HG03469 (cell line): ENCODE results near the gene SBK3.
"Not testable (repeated sequence)": the region's sequence is repeated elsewhere in the genome, so short reads cannot be mapped to it uniquely, and the experiment has no call there.

Experiments
- ATAC-seq: cut with Tn5 transposase; IDR thresholded peaks from one replicate; pipeline ENCODE4 v1.9.1; 2021; ENCODE audit warnings: mild to moderate bottlenecking, moderate library complexity, moderate number of reproducible peaks; ENCODE audit not compliant: unreplicated experiment

The SBK3 gene, protein sequence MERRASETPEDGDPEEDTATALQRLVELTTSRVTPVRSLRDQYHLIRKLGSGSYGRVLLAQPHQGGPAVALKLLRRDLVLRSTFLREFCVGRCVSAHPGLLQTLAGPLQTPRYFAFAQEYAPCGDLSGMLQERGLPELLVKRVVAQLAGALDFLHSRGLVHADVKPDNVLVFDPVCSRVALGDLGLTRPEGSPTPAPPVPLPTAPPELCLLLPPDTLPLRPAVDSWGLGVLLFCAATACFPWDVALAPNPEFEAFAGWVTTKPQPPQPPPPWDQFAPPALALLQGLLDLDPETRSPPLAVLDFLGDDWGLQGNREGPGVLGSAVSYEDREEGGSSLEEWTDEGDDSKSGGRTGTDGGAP

GRCh38 chr19:55545443-55545842 is at the start of gene SBK3:
Gene SBK3 (minus strand): TSS chr19:55545543. CDS start chr19:55545543, 0 bp downstream.
- ATAC-seq, result no peak

DNA sequence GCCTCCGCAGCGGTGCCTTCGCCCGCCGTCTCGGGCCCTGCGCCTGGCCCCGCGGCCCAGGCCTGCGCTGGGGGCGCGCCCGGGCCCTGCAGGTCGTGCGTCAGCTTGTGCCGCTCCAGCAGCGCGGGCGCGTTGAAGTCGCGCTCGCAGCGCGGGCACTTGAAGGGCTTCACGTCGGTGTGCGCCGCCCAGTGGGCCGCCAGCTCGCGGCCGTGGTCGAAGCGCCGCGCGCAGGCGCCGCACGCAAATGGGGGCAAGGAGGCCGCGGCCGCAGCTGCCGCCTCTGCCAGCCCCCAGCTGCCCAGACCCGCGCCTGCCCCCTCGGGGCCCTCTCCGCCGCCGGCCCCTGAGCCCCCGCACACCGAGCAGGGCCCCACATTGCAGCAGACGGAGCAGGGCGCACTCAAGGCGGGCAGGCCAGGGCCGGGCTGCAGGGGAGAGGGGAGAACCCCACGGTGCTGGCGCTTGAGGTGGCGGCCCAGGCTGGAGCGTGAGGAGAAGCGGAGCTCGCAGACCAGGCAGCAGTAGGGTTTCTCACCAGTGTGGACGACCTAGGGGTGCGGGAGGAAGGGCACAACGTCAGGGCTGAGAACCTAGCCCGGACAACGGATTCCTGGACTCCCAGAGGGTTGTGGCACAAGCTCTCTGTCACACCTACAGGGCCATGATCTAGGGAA is 47.9 kb upstream of the SBK3 start:
- ATAC-seq, result no peak

GRCh38 chr19:55592391-55593090 is 47.2 kb upstream of the SBK3 start:
- ATAC-seq, result no peak

DNA sequence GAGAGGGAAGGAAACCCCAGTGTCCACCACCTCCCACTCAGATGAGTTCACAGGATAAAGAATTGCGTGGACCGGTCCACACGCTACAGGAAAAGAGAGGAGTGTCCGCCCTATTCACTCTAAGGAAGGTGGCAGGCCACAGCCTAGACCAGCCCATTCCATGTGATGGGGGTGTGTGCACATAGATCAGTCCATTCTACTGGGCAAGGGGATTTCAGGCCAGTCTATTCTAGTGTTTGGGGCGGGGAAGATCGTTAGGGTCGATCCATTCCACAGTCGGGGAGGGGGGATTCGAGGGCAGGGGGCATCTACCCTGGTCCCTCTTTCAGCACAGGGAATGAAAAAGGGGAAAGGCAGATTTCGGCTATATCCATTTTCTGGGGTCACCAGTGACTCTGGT is 46.2 kb upstream of the SBK3 start:
- ATAC-seq, result no peak

- ATAC-seq, result no peak
Observed at GRCh38 chr19:55590617-55591016, 45.3 kb upstream of the SBK3 start.

DNA sequence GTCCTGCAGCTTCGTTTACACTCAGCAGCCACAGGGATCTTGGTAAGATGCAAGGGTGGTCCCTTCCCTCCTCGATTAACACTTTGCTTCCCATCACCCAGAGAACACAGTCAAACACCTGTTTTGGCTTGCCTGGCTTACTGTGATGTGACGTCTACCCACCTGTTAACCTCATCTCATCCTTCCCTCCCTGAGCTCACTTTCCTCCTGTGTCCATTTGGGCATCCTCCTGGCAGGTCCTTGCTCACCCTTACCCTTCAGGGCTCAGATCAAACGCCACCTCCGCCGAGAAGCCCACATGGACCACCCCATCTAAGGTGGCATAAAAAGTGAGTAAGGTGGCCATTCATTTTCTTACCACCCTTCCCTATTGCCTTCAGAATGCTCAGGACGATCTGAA is 44.8 kb upstream of the SBK3 start:
- no peak for ATAC-seq

GRCh38 chr19:55588738-55589137 is 43.4 kb upstream of the SBK3 start:
- no peak for ATAC-seq

DNA sequence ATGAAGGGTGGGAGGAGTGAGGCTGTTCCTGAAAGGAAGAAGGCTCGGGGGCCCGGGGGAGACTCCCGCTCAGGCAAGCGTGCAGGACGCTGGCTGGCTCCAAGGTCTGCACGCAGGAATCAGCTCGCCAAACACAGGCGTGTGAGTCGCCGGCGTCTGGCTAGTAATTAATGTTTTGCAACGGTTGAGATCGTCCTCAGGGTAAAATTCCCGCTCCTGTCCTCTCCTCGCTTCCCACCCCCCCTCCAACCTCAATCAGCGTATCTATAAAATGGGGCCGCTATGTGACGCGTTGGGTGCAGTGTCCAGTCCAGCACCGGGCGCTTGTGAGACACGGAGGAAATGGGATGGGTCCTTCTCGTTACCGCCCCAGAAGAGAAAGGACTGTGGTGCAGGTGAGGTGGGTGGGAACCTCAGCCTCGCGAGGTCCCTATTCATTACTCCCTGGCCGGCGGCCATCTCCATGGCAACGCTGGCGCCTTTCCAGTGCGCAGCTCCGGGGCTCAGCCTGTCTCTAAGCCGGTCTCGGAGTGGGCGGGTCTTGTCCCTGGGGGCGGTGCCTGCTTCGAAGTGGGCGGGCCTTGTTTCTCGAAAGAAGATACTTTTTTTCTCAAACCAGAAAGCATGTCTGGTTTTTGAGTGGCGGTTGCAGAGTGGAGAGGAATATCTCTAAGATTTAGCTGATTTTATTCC is 41.8 kb upstream of the SBK3 start:
- ATAC-seq, result peak; percentile 92

DNA sequence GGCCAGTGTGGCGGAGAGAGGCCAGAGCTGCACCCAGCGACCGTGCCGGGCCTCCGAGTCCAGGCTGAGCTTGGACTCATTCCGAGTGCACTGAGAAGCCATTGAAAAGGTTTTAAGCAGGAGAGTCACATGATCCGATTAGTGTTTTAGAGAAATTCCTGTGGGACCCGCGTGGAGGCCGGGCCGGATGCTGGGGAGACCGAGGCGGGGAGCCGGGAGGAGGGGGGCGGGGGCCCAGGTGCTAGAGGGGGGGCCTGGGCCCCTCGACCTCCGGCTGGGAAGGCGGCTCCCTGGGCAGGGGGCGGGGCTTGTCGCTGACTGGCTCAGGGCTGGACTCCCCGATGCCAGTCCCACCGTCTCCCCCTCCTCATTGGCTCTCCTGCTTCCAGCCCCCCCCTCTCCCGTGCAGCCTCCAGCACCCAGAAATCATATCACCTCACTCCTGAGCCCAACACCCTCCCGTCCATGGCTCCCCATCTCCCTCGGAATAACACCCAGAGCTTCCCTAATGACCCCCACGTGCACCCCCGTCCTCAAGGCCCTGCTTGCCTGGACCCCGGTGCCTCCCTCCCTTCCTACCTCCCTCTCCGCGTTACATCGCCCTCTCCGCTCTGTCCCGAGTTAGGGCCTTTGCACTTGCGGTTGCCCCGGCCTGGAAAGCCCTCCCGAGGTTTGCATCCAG is 40.5 kb upstream of the SBK3 start:
- ATAC-seq, result no peak

- ATAC-seq, result no peak
Observed at GRCh38 chr19:55584871-55585270, 39.5 kb upstream of the SBK3 start.

- ATAC-seq, result not testable (repeated sequence)
Observed at GRCh38 chr19:55583897-55584296, 38.6 kb upstream of the SBK3 start.

DNA sequence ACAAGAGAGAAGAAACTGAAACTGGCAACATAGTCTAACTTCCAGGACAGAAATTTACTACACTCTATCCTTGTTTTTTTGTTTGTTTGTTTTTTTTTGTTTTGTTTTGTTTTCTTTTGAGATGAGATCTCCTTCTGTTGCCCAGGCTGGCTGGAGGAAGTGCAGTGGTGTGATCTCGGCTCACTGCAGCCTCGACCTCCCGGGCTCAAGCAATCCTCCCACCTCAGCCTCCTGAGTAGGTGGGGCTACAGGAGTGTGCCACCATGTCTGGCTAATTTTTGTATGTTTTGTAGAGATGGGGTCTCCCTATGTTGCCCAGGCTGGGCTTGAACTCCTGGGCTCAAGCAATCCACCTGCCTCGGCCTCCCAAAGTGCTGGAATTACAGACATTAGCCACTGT is 36.9 kb upstream of the SBK3 start:
- not testable (repeated sequence) for ATAC-seq

DNA sequence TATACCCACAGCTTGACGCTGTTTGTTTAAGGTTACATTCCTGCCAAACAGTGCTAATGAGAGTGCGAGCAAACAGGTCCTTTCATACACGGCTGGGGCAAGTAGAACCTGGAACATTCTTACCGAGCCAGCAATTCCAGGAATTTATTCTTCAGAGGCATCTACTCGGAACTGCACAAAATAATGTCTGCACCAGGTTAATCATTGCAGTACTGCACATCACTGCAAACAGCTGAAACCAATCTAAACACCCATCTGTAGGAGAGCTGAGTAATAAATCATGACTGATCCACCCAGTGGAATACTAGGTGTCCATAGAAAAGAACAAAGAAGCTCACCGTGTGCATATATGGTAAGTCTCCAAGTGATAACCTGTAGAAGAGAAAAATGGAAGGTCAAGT is 36.5 kb upstream of the SBK3 start:
- ATAC-seq, result no peak

- no peak for ATAC-seq
Observed at GRCh38 chr19:55581145-55581822, 35.9 kb upstream of the SBK3 start.

DNA sequence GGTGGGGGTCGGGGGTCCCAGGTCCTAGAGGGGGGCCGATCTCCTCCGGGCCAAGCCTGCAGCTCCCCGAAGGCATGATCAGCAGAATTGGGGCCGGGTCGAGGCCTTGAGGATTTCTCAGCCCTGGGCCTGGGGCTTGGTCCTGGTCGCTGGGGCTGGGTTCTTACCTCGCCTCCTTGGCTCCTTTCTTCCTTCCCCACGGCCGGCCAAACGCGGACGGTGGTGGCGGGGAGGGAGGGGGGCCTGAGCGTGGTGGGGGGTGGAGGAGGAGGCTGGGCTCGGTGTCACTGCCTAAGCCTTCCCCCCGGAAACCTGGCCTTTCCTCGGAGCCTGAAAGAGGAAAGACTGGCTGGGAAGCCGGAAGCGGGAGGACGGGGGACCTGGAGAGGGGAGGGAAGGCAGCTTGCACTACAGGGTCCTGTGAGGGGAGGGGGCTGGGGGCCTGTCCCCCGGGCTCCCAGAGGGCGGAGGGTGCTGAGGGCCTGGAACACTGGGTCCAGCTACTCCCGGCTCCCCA is 35.3 kb upstream of the SBK3 start, which contains the start of gene ZNF579:
TSS of gene ZNF579 (minus strand) at position 221 of the 517 bp plus-strand sequence. CDS start 1,209 bp downstream, outside the sequence.
- no peak for ATAC-seq

- ATAC-seq, result no peak
Observed at GRCh38 chr19:55579766-55580621, 34.7 kb upstream of the SBK3 start.

- no peak for ATAC-seq
Observed at GRCh38 chr19:55578761-55579747, 33.7 kb upstream of the SBK3 start.
